NOMO-1 (cell line): ENCODE data around the gene SH3D19.
"Not testable (repeated sequence)": the region's sequence is repeated elsewhere in the genome, so short reads cannot be mapped to it uniquely, and the experiment has no call there.

Experiments
- DNase-seq, 2 experiments: peaks; one replicate each; lab custom pipeline; 2025; ENCODE audit not compliant: unreplicated experiment in 2 of 2; lab: John Stamatoyannopoulos, UW

The SH3D19 gene

GRCh38 chr4:151104621-151105020, 220.8 kb downstream of the SH3D19 start:
- DNase-seq, result no peak

- DNase-seq, result no peak
These were observed 221.6 kb downstream of the SH3D19 start for GRCh38 chr4:151103758-151104157.

GRCh38 chr4:151100531-151100930, 224.9 kb downstream of the SH3D19 start:
- no peak for DNase-seq

DNA sequence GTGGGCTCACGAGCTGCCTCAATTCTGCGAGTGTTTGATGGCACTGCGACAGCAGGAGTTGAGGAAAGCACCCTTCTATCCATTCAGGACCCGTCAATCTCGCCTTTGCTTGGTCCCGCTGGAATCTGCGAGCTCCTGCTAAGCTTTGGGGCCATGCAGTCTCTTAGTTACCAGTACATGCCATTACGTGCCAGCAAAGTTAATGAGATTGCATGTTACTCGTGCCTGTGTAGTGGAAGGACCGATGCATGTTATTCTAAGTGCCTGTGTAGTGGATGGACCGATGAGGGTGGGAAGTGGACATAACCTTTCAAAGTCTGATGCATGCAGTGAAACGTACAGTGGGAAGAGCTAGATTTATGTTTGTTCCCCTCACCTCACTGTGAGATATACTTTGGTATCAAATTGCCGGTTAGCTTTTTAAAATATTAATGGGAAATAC, 225.4 kb downstream of the SH3D19 start:
- DNase-seq, result peak in 1 of 2 experiments; percentile 30

GRCh38 chr4:151099229-151099975, 226.0 kb downstream of the SH3D19 start, which contains the start of gene RPS3A:
Gene RPS3A, plus strand, starts transcription at chr4:151099628. Its CDS starts 25 bp downstream, at chr4:151099653.
- DNase-seq, result peak; percentile 93 to 97

DNA sequence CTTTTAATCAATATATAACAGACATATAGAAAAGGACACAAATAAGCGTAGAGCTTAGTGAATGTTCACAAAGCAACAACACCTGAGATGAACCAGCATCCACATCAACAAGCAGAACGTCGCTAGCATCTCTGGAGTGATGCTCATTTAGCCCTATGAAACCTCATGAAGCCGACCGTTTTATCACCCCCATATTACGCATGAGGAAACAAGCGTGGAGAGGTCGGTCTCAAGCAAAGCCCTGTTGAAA, 226.5 kb downstream of the SH3D19 start:
- no peak for DNase-seq

DNA sequence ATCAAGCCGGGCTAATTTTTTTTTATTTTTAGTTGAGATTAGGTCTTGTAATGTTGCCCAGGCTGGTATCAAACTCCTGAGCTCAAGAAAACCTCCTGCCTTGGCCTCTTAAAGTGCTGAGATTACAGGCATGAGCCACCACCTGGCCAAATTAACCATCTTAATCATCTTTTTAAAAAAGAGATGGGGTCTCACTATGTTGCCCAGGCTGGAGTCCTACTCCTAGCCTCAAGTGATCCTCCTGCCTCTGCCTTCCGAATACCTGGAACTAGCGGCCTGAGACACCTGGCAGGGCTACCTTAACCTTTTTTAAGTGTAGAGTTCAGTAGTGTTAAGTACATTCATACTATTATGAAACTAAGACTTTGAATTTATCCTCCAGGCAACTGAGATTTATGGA, 227.6 kb downstream of the SH3D19 start:
- no peak for DNase-seq

GRCh38 chr4:151095142-151095541, 230.3 kb downstream of the SH3D19 start:
- DNase-seq, result no peak

DNA sequence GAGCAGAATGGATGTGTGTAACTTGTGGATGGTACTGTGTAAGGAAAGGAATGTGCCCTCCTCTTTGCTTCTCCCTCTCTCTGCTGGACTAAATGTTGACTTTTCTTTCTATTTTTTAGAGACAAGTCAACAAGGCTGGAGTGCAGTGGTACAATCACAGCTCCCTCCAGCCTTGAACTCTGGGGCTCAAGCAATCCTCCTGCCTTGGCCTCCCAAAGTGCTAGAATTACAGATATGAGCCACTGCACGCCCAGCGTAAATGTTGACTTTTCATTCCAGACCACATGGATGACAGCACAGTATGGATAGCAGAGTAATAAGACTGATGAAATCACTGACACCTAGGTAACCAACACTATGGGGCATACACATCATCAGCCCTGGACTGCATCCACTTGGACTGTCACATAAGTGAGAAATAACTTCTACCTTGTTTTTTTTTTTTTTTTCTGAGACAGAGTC, 231.1 kb downstream of the SH3D19 start:
- no peak for DNase-seq

DNA sequence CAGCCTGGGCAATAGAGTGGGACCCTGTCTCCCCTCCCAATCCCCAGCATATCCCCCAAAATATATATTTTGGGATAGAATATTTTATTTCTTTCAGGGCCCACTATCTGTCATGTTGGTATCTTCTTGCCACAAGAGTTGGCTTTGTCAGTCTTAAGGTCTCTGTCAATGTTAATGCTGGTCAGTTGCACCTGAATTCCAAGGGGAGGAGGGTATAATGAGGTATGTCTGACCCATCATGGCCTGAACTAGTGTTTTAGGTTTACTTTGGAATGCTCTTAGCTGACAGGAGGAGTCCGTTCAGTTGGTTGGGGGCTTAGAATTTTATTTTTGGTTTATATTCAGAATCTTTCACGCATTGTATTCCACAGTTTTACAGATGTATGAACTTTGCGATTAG, 232.2 kb downstream of the SH3D19 start:
- no peak for DNase-seq

- DNase-seq, result no peak
These were observed 232.9 kb downstream of the SH3D19 start for GRCh38 chr4:151092488-151092887.

GRCh38 chr4:151091047-151091446, 234.4 kb downstream of the SH3D19 start:
- DNase-seq, result no peak

GRCh38 chr4:151087467-151087866, 237.9 kb downstream of the SH3D19 start:
- DNase-seq, result no peak

DNA sequence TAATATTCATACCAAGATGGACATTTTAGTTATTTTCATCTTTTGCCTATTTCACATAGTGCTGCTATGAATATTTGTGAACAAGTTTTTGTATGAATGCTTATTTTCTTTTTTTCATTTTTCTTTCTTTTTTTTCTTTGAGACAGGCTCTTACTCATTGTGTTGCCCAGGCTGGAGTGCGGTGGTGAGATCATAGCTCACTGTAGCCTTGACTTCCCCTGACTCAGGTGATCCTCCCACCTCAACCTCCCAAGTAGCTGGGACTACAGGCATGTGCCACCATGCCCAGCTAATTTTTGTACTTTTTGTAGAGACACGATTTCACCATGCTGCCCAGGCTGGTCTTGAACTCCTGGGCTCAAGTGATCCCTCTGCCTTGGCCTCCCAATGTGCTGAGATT, 247.4 kb downstream of the SH3D19 start:
- DNase-seq, result not testable (repeated sequence)

DNA sequence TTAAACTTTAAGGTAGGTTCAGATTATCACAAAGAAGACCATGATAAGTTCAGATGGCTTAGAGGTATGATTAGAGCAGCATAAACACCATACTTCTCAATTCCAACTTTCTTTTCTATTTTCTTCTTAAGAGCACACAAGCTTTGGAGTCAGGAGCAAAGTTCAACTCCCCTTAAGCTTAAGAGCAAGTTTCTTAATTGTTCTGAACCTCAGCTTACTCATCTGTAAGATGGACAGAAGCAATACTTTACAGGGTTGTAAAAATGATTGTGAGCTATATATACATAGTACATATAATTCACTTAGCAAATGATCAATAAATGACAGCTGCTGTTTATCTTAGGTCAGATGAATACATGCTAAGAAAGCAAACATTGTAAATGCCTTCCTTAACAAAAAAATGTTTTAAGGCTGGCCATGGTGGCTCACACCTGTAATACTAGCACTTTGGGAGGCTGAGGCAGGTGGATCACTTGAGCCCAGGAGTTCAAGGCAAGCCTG, 250.9 kb downstream of the SH3D19 start:
- no peak for DNase-seq
